ENCODE results near the gene TRPM1.

TRPM1 gene

DNA sequence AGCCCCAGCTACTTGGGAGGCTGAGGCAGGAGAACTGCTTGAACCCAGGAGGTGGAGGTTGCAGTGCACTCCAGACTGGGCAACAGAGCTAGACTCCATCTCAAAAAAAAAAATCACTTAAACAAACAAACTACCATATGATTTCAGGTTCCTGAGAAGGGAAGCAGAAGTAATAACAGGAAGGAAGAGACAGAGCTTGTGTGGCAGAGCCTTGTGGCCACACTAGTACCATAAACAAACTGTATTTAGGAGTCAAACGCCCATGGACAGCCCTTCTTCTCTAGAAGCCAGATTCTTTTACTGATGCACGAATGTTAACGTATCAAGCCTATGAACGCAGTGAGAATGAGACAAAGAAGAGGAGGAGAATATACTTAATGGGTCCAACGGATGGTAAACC lies 122.1 kb downstream of the TRPM1 start:
- DNase-seq (ENCODE audit: low read depth in 2 of 3, low spot score in 1 of 3), result no peak

- no peak for DNase-seq (ENCODE audit: low read depth in 2 of 3, low spot score in 1 of 3)
Measured at GRCh38 chr15:30978328-30978727, 123.2 kb downstream of the TRPM1 start.

- no peak for DNase-seq (ENCODE audit: low read depth in 2 of 3, low spot score in 1 of 3)
Measured at GRCh38 chr15:30974112-30974511, 127.4 kb downstream of the TRPM1 start.

GRCh38 chr15:30973379-30973778 lies 128.1 kb downstream of the TRPM1 start:
- DNase-seq (ENCODE audit: low read depth in 2 of 3, low spot score in 1 of 3), result no peak

GRCh38 chr15:30969724-30970123 lies 131.8 kb downstream of the TRPM1 start:
- no peak for DNase-seq (ENCODE audit: low read depth in 2 of 3, low spot score in 1 of 3)

- no peak for DNase-seq (ENCODE audit: low read depth in 2 of 3, low spot score in 1 of 3)
Measured at GRCh38 chr15:30963681-30964080, 137.8 kb downstream of the TRPM1 start.

DNA sequence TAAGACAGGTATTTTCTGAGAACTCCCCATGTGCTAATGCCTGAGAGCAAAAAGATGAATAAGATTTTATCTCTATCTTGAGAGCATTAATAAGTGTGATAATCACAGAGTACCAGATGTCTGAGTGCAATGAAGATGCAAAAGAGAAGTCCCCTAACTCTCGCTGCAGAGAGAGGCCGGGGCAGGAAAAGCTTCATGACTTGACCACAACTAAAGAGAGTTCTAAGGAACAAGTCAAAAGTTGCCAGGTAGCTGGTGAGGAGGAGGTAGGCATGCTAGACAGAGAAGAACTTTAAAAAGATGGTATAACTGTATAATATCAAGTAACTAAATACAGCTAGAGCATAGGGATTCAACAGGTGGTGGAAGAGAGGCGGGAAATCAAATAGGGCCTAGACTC lies 138.9 kb downstream of the TRPM1 start:
- no peak for DNase-seq (ENCODE audit: low read depth in 2 of 3, low spot score in 1 of 3)

DNA sequence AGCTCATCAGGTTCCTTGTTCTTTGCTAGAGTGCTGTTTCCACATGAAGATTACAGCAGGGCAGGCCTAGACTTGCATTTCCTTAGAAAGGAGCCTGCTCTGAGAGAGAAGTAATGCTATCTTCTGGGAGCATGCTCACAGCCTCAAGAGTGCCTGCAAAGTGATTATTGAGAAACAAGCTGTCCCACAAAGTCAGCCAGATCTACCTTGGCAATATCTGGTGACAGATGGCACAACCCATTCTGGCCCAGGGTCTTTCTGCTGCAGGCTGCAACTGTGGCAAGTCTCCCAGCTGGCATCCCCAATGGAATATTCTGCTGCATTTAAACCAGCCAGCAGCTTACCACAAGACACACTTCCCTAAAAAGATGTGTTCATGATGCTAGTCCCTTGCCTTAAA lies 139.4 kb downstream of the TRPM1 start:
- no peak for DNase-seq (ENCODE audit: low read depth in 2 of 3, low spot score in 1 of 3)

- no peak for DNase-seq (ENCODE audit: low read depth in 2 of 3, low spot score in 1 of 3)
Measured at GRCh38 chr15:30958219-30958618, 143.3 kb downstream of the TRPM1 start.

- no peak for DNase-seq (ENCODE audit: low read depth in 2 of 3, low spot score in 1 of 3)
Measured at GRCh38 chr15:30956216-30957124, 145.1 kb downstream of the TRPM1 start.

DNA sequence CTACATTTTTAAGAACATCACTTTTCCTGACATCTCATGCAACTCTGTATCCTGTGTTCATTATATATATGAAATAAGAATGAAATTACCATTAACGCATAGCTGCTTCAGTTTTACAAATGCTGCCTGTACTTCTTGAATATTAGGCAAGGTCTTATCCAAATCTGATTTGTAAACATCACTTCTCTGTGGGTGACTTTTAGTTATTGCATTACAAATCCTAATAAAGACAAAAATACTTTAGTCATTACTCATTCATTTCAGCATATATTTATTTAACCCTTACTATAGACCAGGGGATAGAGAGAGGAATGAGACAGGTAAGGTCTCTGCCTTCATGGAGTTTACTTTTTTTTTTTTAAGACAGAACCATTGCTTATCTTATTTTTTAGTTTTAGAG lies 146.9 kb downstream of the TRPM1 start:
- DNase-seq (ENCODE audit: low read depth in 2 of 3, low spot score in 1 of 3), result no peak

DNA sequence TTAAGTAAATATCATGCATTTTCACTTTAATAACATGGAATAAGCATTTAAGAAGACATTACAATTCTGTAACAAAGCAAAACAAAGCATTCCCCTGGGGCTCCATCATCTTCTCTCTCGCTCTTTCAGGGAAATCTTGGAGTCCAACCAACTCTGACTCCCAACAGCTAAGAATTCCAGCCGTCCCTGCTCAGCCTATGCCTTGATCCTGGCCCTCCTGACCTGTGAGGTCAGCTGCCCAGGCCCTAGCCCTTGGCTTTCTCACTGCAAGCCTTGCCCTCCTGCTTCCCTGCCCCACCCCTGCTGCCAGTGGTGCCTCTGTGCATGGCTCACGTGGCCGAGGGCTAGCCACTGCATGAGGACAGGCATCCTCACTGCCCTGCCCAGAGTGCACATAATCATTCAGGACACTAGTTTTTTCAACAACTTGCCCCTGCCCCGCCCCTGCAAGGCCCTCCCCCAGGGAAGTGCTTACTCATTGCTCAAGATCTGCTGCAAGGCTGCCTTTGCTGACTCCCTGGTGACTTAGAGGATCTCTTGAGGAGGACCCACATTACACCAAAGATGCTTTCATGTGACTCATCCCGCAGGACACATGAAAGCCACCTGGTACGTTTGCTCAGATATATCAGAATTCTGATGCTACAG lies 147.7 kb downstream of the TRPM1 start:
- DNase-seq (ENCODE audit: low read depth in 2 of 3, low spot score in 1 of 3), result peak in 1 of 3 donors; percentile 3

- no peak for DNase-seq (ENCODE audit: low read depth in 2 of 3, low spot score in 1 of 3)
Measured at GRCh38 chr15:30953183-30953582, 148.3 kb downstream of the TRPM1 start.

All from stimulated activated CD4-positive, alpha-beta T cell treated with anti-CD3 and anti-CD28 coated beads, Interleukin-12 subunit alpha, Interleukin-12 subunit beta, amount 100 ng/mL, for 48 hours (primary cell).